GM23248 (cell line): ENCODE measurements around the gene TRIOBP. TPM values are rescaled to one million over a fixed set of nuclear protein-coding genes. Genes with fewer than 3 reads are reported as not detected.

Experiments used
- DNase-seq: peaks from one replicate; pipeline ENCODE4 v3.0.0-alpha.2; 2015
- H2AFZ ChIP-seq: fragments of 200-600 bp; sonication (generic); 2 replicates; pipeline ENCODE4 v1.6.1; 2016; ENCODE audit warnings: antibody characterized with exemption
- H3F3A ChIP-seq: fragments of 200-600 bp; sonication (generic); 2 replicates; pipeline ENCODE4 v1.6.1; 2016; ENCODE audit warnings: mild to moderate bottlenecking, antibody characterized with exemption, mixed run types; ENCODE audit not compliant: insufficient read depth
- H3K27ac ChIP-seq: fragments of 200-600 bp; sonication (generic); 2 replicates; pipeline ENCODE4 v1.5.1; 2016; ENCODE audit warnings: mild to moderate bottlenecking
- H3K27me3 ChIP-seq: fragments of 200-600 bp; sonication (generic); replicated peaks from 2 replicates; pipeline ENCODE4 v1.6.1; 2016; ENCODE audit warnings: mild to moderate bottlenecking; ENCODE audit not compliant: insufficient read depth
- H3K36me3 ChIP-seq: fragments of 200-600 bp; sonication (generic); 2 replicates; pipeline ENCODE4 v1.6.1; 2016; ENCODE audit warnings: low read depth, mild to moderate bottlenecking
- H3K4me1 ChIP-seq: fragments of 200-600 bp; sonication (generic); 2 replicates; pipeline ENCODE4 v1.6.1; 2016; ENCODE audit warnings: mild to moderate bottlenecking; ENCODE audit not compliant: insufficient read depth
- H3K4me2 ChIP-seq: fragments of 200-600 bp; sonication (generic); one replicate; pipeline ENCODE4 v1.6.1; 2016; ENCODE audit warnings: mild to moderate bottlenecking; ENCODE audit not compliant: unreplicated experiment
- H3K4me3 ChIP-seq: fragments of 200-600 bp; sonication (generic); 2 replicates; pipeline ENCODE4 v1.5.1; 2016; ENCODE audit warnings: mild to moderate bottlenecking
- H3K79me2 ChIP-seq: fragments of 200-600 bp; sonication (generic); 2 replicates; pipeline ENCODE4 v1.6.1; 2016; ENCODE audit warnings: mild to moderate bottlenecking; ENCODE audit not compliant: insufficient read depth
- H3K9ac ChIP-seq: fragments of 200-600 bp; sonication (generic); 2 replicates; pipeline ENCODE4 v1.6.1; 2016; ENCODE audit warnings: mild to moderate bottlenecking
- H3K9me2 ChIP-seq: fragments of 200-600 bp; sonication (generic); 2 replicates; pipeline ENCODE4 v1.6.1; 2016; ENCODE audit warnings: mixed run types, mild to moderate bottlenecking, moderate library complexity; ENCODE audit not compliant: insufficient read depth
- H3K9me3 ChIP-seq: fragments of 200-600 bp; sonication (generic); one replicate; pipeline ENCODE4 v1.6.1; 2017; ENCODE audit warnings: low read depth
- H4K20me1 ChIP-seq: fragments of 200-600 bp; sonication (generic); 2 replicates; pipeline ENCODE4 v1.6.0; 2016; ENCODE audit not compliant: insufficient read depth
- EZH2 ChIP-seq: fragments of 200-600 bp; sonication (generic); IDR thresholded peaks from 2 replicates; pipeline ENCODE4 v1.6.1; 2018; ENCODE audit warnings: antibody characterized with exemption, mild to moderate bottlenecking; ENCODE audit not compliant: insufficient read depth, poor library complexity, severe bottlenecking
- EZH2phosphoT487 ChIP-seq: fragments of 200-600 bp; sonication (generic); IDR thresholded peaks from 2 replicates; pipeline ENCODE4 v1.6.1; 2018; ENCODE audit warnings: antibody characterized with exemption, moderate library complexity, mild to moderate bottlenecking, low read depth; ENCODE audit not compliant: insufficient read depth
- WGBS, 2 experiments: methylation state at CpG; one replicate each; pipeline ENCODE4 v1.1.6; 2015 to 2017; ENCODE audit warnings: low lambda C conversion rate in 2 of 2, low coverage in 1 of 2; ENCODE audit errors: missing lambda C conversion rate in 2 of 2; 5-methylcytosine and 5-hydroxymethylcytosine counted together
- in situ Hi-C: fragments of 300-500 bp; cut with MboI; formaldehyde crosslinking; loops from 2 replicates; pipeline ENCODE4 v1.15.0; 2020
- polyA plus RNA-seq: library from polyadenylated mRNA; unstranded; fragments of >200 nt; fragmentation: Nextera tagmentation; extraction: Ambion mirVana; gene quantifications from 2 replicates; pipeline ENCODE4 v1.2.1, GENCODE V29; 2016
- total RNA-seq: library from RNA; depleted of rRNA; stranded (reverse); fragments of >200 nt; shearing (Covaris generic); gene quantifications from 2 replicates; pipeline ENCODE4 v1.2.3, GENCODE V29; 2014

Gene TRIOBP
- total and polyA plus RNA-seq, 2 experiments from 2014 or later: 123 to 135 TPM

- Histone ChIP-seq H3K4me3 (no peak overlapping the region), H2AFZ (no peak overlapping the region), H3K9me3 (no peaks in the 10 kb centered on the region), H3K79me2 (no peaks in the 10 kb centered on the region), H3K36me3 (peaks cover 2% of the 10 kb centered on the region), H3F3A (peaks cover 32% of the 10 kb centered on the region), H3K27me3 (no peaks in the 10 kb centered on the region), H3K27ac (no peak overlapping the region), H3K4me2 (no peak overlapping the region), H3K4me1 (peaks cover 39% of the 10 kb centered on the region), H3K9me2 (no peaks in the 10 kb centered on the region), H3K9ac (no peak overlapping the region), H4K20me1 (no peaks in the 10 kb centered on the region)
- WGBS, 2 experiments: 92 to 95% methylated on average over 10 of the region's 10 CpGs
- in situ Hi-C loops: no loop called here
- DNase-seq: no peak
- TF ChIP-seq EZH2phosphoT487 (no peak), EZH2 (no peak)
Measured at GRCh38 chr22:37778370-37779009, 81.6 kb downstream of the TRIOBP start.

GRCh38 chr22:37781434-37782059 is 84.7 kb downstream of the TRIOBP start:
- WGBS, 2 experiments: 51 to 58% methylated on average over 11 to 13 of the region's 13 CpGs
- H3K9ac ChIP-seq: no peak overlapping the region
- peaks cover 23% of the 10 kb centered on the region for H3K4me1 ChIP-seq
- H3K79me2 ChIP-seq: no peaks in the 10 kb centered on the region
- H3F3A ChIP-seq: peaks cover 10% of the 10 kb centered on the region
- in situ Hi-C loops: no loop called here
- H4K20me1 ChIP-seq: no peaks in the 10 kb centered on the region
- no peak overlapping the region for H3K4me2 ChIP-seq
- peak; percentile 64 for DNase-seq
- no peaks in the 10 kb centered on the region for H3K36me3 ChIP-seq
- H3K27me3 ChIP-seq: no peaks in the 10 kb centered on the region
- H3K9me3 ChIP-seq: no peaks in the 10 kb centered on the region
- no peak overlapping the region for H3K27ac ChIP-seq
- H3K4me3 ChIP-seq: no peak overlapping the region
- H3K9me2 ChIP-seq: no peaks in the 10 kb centered on the region
- TF ChIP-seq EZH2: no peak
- TF ChIP-seq EZH2phosphoT487: no peak
- H2AFZ ChIP-seq: no peak overlapping the region

GRCh38 chr22:37782340-37783168 is 85.7 kb downstream of the TRIOBP start:
- no peaks in the 10 kb centered on the region for H4K20me1 ChIP-seq
- no peaks in the 10 kb centered on the region for H3K79me2 ChIP-seq
- H3K27ac ChIP-seq: no peak overlapping the region
- in situ Hi-C loops: no loop called here
- H3K9ac ChIP-seq: no peak overlapping the region
- no peaks in the 10 kb centered on the region for H3K9me3 ChIP-seq
- H3K4me2 ChIP-seq: no peak overlapping the region
- H3K4me1 ChIP-seq: peaks cover 14% of the 10 kb centered on the region
- H2AFZ ChIP-seq: no peak overlapping the region
- no peaks in the 10 kb centered on the region for H3K36me3 ChIP-seq
- H3F3A ChIP-seq: peaks cover under 1% of the 10 kb centered on the region; the same call in 1 of the 2 replicates
- H3K9me2 ChIP-seq: no peaks in the 10 kb centered on the region
- DNase-seq: peak; percentile 70
- 32 to 43% methylated on average over 18 of the region's 18 CpGs for WGBS, 2 experiments
- TF ChIP-seq EZH2phosphoT487 (no peak), EZH2 (no peak)
- no peak overlapping the region for H3K4me3 ChIP-seq
- no peaks in the 10 kb centered on the region for H3K27me3 ChIP-seq

GRCh38 chr22:37784829-37785495 is 88.1 kb downstream of the TRIOBP start:
- Histone ChIP-seq H3F3A (no peaks in the 10 kb centered on the region), H3K36me3 (no peaks in the 10 kb centered on the region), H3K9ac (no peak overlapping the region), H4K20me1 (no peaks in the 10 kb centered on the region), H3K9me2 (no peaks in the 10 kb centered on the region), H3K4me1 (peaks cover 14% of the 10 kb centered on the region), H3K4me2 (no peak overlapping the region), H3K4me3 (no peak overlapping the region), H3K27ac (no peak overlapping the region), H3K9me3 (no peaks in the 10 kb centered on the region), H2AFZ (no peak overlapping the region), H3K27me3 (no peaks in the 10 kb centered on the region), H3K79me2 (no peaks in the 10 kb centered on the region)
- TF ChIP-seq EZH2phosphoT487 (no peak), EZH2 (no peak)
- 59 to 67% methylated on average over 11 of the region's 11 CpGs for WGBS, 2 experiments
- no peak for DNase-seq
- in situ Hi-C loops: no loop called here
